Body of pancreas (tissue), 4 donors: Measurements from ENCODE around the gene TENM4. TPM values are rescaled to one million over a fixed set of nuclear protein-coding genes. Genes with fewer than 3 reads are reported as not detected.

ENCODE experiments used
- ATAC-seq: fragments of 150-250 bp; one replicate; pipeline ENCODE4 v1.9.1; 2016
- DNase-seq, 4 donors: peaks; one replicate each; pipeline ENCODE4 v3.0.0-alpha.2; 2019
- H3K27ac ChIP-seq, 4 donors: fragments of 200-600 bp; sonication (generic); 1 replicate in 3 of 4; 2 replicates in 1 of 4; pipeline versions ENCODE4 v1.5.1 to v1.6.1; 2016 to 2019; ENCODE audit warnings: mild to moderate bottlenecking in 1 of 4, mixed read lengths in 1 of 4, moderate library complexity in 1 of 4
- H3K27me3 ChIP-seq, 2 donors: fragments of 200-600 bp; sonication (generic); one replicate each; pipeline ENCODE4 v1.6.0; 2016; ENCODE audit warnings: mild to moderate bottlenecking in 1 of 2
- H3K36me3 ChIP-seq, 2 donors: fragments of 200-600 bp; sonication (generic); replicated peaks in 1 of 2; 2 replicates each; pipeline ENCODE4 v1.5.1; 2016; ENCODE audit warnings: low read depth in 2 of 2; ENCODE audit not compliant: insufficient read depth in 1 of 2
- H3K4me1 ChIP-seq: fragments of 200-600 bp; sonication (generic); one replicate; pipeline ENCODE4 v1.6.0; 2016
- H3K4me3 ChIP-seq, 2 donors: fragments of 200-600 bp; sonication (generic); 1 replicate in 1 of 2; 2 replicates in 1 of 2; pipeline ENCODE4 v1.5.1; 2016 to 2019
- H3K9me3 ChIP-seq, 3 donors: fragments of 200-600 bp; sonication (generic); 1 replicate in 2 of 3; 2 replicates in 1 of 3; pipeline ENCODE4 v1.5.1; 2016
- POLR2A ChIP-seq, 3 donors: fragments of 450-650 bp; IDR thresholded peaks; one replicate each; pipeline ENCODE4 v1.6.1; 2016; ENCODE audit warnings: antibody characterized with exemption in 3 of 3, mild to moderate bottlenecking in 2 of 3
- WGBS, 2 donors: methylation state at CpG; one replicate each; pipeline ENCODE4 v1.1.5; 2017; 5-methylcytosine and 5-hydroxymethylcytosine counted together
- intact Hi-C: fragments of 100-400 bp; cut with DNase I; formaldehyde crosslinking; loops from one replicate; pipeline ENCODE4 v1.15.1; 2023
- total RNA-seq, 2 donors: library from RNA; depleted of rRNA; stranded (reverse); fragments of >200 nt; gene quantifications; one replicate each; pipeline ENCODE4 v1.1.0, GENCODE V29; 2016
- TF ChIP-seq, protein P1 (sequence below), 7 experiments: fragments of 450-650 bp in 4 of 7; fragments of 200-600 bp in 3 of 7; sonication (generic) in 3 of 7; IDR thresholded peaks; one replicate each; pipeline ENCODE4 v1.5.1; 2016 to 2019; ENCODE audit warnings: antibody characterized with exemption in 7 of 7

Gene TENM4
- total RNA-seq, 2 donors from 2014 or later = 0.78 to 6.6 TPM

DNA sequence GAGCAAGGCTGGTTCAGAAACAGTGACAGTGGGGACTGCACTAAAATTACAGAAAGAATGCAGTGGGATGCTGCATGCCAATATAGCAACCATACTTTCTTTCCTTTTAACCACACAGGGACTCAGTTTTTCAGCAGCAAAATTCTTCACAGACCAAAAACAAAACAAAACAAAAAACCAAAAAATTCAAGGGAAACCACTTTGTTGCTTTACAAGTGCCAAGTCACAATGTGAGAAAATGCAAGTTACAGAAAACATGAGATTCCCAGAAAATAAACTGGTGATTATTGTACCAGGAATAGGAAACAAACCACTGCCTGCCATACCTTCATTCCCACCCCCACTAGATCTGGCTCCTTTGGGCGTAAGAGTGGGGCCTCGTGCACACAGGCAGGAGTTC lies 52.6 kb downstream of the TENM4 start:
- DNase-seq = no peak
- no peaks in the 10 kb centered on the region for H3K27me3 ChIP-seq
- intact Hi-C loops = no loop called here
- H3K9me3 ChIP-seq = no peaks in the 10 kb centered on the region
- no peak overlapping the region for H3K4me3 ChIP-seq
- WGBS, 2 donors = 84 to 89% methylated on average over 2 of the region's 2 CpGs
- ATAC-seq = no peak
- TF ChIP-seq, protein P1, sequence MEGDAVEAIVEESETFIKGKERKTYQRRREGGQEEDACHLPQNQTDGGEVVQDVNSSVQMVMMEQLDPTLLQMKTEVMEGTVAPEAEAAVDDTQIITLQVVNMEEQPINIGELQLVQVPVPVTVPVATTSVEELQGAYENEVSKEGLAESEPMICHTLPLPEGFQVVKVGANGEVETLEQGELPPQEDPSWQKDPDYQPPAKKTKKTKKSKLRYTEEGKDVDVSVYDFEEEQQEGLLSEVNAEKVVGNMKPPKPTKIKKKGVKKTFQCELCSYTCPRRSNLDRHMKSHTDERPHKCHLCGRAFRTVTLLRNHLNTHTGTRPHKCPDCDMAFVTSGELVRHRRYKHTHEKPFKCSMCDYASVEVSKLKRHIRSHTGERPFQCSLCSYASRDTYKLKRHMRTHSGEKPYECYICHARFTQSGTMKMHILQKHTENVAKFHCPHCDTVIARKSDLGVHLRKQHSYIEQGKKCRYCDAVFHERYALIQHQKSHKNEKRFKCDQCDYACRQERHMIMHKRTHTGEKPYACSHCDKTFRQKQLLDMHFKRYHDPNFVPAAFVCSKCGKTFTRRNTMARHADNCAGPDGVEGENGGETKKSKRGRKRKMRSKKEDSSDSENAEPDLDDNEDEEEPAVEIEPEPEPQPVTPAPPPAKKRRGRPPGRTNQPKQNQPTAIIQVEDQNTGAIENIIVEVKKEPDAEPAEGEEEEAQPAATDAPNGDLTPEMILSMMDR (IDR thresholded peaks at IDR 0.05) = no peak
- TF ChIP-seq POLR2A (IDR thresholded peaks at IDR 0.05) = no peak
- no peak overlapping the region for H3K27ac ChIP-seq
- no peaks in the 10 kb centered on the region for H3K36me3 ChIP-seq
- no peaks in the 10 kb centered on the region for H3K4me1 ChIP-seq

DNA sequence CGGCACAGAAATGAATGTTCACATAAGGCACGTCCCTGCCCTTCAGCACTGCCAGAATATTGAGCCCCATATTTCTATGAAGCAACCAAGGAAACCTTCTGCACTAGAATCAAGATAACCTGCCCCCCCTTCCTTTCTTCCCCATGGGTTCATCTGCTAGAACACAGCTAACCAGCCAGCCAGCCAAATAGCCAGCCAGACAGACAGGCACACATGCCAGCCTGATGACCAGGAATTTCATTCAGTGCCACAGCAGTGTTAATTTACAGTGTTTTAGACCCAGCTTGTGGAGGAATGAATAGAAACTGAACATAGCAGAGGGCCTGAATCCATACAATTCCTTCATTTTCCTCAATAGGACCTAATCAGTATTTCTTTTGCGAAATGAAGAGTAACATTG lies 57.0 kb downstream of the TENM4 start:
- no peak overlapping the region for H3K4me3 ChIP-seq
- no peaks in the 10 kb centered on the region for H3K9me3 ChIP-seq
- H3K27me3 ChIP-seq = no peaks in the 10 kb centered on the region
- whole genome bisulfite sequencing, 2 donors = 55 to 64% methylated on average over 3 of the region's 3 CpGs
- no peaks in the 10 kb centered on the region for H3K4me1 ChIP-seq
- no peak overlapping the region for H3K27ac ChIP-seq
- TF ChIP-seq, protein P1 (IDR thresholded peaks at IDR 0.05) = no peak
- TF ChIP-seq POLR2A (IDR thresholded peaks at IDR 0.05) = no peak
- DNase-seq (no peak), ATAC-seq (no peak)
- no peaks in the 10 kb centered on the region for H3K36me3 ChIP-seq
- intact Hi-C loops = no loop called here

DNA sequence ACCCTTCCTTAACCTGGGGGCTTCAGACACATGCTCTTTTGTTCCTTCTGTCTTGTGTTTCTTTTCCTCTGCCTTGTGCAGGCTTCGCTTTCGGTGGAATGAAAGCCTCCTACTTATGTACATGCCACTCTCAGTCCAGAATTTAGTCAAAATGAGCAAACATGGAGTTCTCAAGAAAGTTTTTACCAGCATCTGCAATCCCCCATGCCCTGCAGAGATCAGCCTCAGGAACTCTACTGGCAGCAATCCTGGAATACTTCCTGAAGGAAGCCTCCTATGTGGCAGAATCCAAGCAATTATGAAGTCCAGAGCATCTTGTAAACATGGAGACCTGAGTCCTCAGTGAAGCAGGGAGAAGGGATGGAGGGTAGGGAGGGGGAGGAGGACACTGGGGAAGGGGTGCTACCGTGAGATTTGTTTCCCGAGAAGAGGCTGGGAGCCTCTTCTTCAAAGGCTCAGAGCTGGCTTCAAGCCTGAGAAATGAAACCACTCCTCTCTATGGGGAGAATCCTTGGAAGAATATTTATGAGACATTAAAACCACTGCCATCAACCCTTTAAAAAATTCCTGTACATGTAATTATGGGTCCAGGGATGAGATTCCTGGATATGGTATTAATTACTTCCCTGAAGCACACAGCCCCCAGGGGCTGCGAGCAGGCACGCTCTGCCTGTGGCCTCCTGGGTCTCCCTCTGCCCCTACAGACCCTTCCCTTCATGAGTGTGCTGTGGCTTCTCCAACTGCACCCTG lies 58.4 kb downstream of the TENM4 start:
- Histone ChIP-seq H3K4me1 (no peaks in the 10 kb centered on the region), H3K4me3 (no peak overlapping the region), H3K27ac (no peak overlapping the region), H3K9me3 (no peaks in the 10 kb centered on the region), H3K27me3 (no peaks in the 10 kb centered on the region), H3K36me3 (no peaks in the 10 kb centered on the region)
- no peak for TF ChIP-seq POLR2A (IDR thresholded peaks at IDR 0.05)
- TF ChIP-seq, protein P1 (IDR thresholded peaks at IDR 0.05) = no peak
- DNase-seq (no peak), ATAC-seq (no peak)
- WGBS, 2 donors = 52 to 66% methylated on average over 6 of the region's 6 CpGs
- intact Hi-C loops = no loop called here

- intact Hi-C loops = no loop called here
- TF ChIP-seq, protein P1 (IDR thresholded peaks at IDR 0.05) = no peak
- no peak for TF ChIP-seq POLR2A (IDR thresholded peaks at IDR 0.05)
- Histone ChIP-seq H3K27ac (no peak overlapping the region), H3K4me1 (no peaks in the 10 kb centered on the region), H3K4me3 (no peak overlapping the region), H3K27me3 (no peaks in the 10 kb centered on the region), H3K9me3 (no peaks in the 10 kb centered on the region), H3K36me3 (no peaks in the 10 kb centered on the region)
- 28 to 48% methylated on average over 2 to 3 of the region's 3 CpGs for WGBS, 2 donors
- ATAC-seq = no peak
- DNase-seq = no peak
These were observed 59.8 kb downstream of the TENM4 start for GRCh38 chr11:79381036-79381435.

GRCh38 chr11:79377406-79377805 lies 63.4 kb downstream of the TENM4 start:
- H3K4me1 ChIP-seq = no peaks in the 10 kb centered on the region
- H3K27ac ChIP-seq = no peak overlapping the region
- H3K27me3 ChIP-seq = no peaks in the 10 kb centered on the region
- intact Hi-C loops = no loop called here
- ATAC-seq (no peak), DNase-seq (no peak)
- 68 to 83% methylated on average over 2 of the region's 2 CpGs for WGBS, 2 donors
- H3K4me3 ChIP-seq = no peak overlapping the region
- no peak for TF ChIP-seq POLR2A (IDR thresholded peaks at IDR 0.05)
- TF ChIP-seq, protein P1 (IDR thresholded peaks at IDR 0.05) = no peak
- H3K36me3 ChIP-seq = no peaks in the 10 kb centered on the region
- H3K9me3 ChIP-seq = no peaks in the 10 kb centered on the region
